ENCODE measurements around the gene ABCA2. TPM values are rescaled to one million over a fixed set of nuclear protein-coding genes. Genes with fewer than 3 reads are reported as not detected.

Gene ABCA2
- total and polyA plus RNA-seq, 2 experiments from 2014 or later, result 7.0 to 16.0 TPM

GRCh38 chr9:137012694-137013570 is 15.1 kb downstream of the ABCA2 start (continued):
- TF ChIP-seq, protein P1, sequence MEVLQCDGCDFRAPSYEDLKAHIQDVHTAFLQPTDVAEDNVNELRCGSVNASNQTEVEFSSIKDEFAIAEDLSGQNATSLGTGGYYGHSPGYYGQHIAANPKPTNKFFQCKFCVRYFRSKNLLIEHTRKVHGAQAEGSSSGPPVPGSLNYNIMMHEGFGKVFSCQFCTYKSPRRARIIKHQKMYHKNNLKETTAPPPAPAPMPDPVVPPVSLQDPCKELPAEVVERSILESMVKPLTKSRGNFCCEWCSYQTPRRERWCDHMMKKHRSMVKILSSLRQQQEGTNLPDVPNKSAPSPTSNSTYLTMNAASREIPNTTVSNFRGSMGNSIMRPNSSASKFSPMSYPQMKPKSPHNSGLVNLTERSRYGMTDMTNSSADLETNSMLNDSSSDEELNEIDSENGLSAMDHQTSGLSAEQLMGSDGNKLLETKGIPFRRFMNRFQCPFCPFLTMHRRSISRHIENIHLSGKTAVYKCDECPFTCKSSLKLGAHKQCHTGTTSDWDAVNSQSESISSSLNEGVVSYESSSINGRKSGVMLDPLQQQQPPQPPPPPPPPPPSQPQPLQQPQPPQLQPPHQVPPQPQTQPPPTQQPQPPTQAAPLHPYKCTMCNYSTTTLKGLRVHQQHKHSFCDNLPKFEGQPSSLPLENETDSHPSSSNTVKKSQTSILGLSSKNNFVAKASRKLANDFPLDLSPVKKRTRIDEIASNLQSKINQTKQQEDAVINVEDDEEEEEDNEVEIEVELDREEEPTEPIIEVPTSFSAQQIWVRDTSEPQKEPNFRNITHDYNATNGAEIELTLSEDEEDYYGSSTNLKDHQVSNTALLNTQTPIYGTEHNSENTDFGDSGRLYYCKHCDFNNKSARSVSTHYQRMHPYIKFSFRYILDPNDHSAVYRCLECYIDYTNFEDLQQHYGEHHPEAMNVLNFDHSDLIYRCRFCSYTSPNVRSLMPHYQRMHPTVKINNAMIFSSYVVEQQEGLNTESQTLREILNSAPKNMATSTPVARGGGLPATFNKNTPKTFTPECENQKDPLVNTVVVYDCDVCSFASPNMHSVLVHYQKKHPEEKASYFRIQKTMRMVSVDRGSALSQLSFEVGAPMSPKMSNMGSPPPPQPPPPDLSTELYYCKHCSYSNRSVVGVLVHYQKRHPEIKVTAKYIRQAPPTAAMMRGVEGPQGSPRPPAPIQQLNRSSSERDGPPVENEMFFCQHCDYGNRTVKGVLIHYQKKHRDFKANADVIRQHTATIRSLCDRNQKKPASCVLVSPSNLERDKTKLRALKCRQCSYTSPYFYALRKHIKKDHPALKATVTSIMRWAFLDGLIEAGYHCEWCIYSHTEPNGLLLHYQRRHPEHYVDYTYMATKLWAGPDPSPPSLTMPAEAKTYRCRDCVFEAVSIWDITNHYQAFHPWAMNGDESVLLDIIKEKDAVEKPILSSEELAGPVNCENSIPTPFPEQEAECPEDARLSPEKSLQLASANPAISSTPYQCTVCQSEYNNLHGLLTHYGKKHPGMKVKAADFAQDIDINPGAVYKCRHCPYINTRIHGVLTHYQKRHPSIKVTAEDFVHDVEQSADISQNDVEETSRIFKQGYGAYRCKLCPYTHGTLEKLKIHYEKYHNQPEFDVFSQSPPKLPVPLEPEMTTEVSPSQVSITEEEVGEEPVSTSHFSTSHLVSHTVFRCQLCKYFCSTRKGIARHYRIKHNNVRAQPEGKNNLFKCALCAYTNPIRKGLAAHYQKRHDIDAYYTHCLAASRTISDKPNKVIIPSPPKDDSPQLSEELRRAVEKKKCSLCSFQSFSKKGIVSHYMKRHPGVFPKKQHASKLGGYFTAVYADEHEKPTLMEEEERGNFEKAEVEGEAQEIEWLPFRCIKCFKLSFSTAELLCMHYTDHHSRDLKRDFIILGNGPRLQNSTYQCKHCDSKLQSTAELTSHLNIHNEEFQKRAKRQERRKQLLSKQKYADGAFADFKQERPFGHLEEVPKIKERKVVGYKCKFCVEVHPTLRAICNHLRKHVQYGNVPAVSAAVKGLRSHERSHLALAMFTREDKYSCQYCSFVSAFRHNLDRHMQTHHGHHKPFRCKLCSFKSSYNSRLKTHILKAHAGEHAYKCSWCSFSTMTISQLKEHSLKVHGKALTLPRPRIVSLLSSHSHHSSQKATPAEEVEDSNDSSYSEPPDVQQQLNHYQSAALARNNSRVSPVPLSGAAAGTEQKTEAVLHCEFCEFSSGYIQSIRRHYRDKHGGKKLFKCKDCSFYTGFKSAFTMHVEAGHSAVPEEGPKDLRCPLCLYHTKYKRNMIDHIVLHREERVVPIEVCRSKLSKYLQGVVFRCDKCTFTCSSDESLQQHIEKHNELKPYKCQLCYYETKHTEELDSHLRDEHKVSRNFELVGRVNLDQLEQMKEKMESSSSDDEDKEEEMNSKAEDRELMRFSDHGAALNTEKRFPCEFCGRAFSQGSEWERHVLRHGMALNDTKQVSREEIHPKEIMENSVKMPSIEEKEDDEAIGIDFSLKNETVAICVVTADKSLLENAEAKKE (CRISPR knock-in tag; IDR thresholded peaks at IDR 0.05), result no peak
- TF ChIP-seq ZNF331 (CRISPR knock-in tag; IDR thresholded peaks at IDR 0.05; ENCODE audit: low read depth), result no peak

DNA sequence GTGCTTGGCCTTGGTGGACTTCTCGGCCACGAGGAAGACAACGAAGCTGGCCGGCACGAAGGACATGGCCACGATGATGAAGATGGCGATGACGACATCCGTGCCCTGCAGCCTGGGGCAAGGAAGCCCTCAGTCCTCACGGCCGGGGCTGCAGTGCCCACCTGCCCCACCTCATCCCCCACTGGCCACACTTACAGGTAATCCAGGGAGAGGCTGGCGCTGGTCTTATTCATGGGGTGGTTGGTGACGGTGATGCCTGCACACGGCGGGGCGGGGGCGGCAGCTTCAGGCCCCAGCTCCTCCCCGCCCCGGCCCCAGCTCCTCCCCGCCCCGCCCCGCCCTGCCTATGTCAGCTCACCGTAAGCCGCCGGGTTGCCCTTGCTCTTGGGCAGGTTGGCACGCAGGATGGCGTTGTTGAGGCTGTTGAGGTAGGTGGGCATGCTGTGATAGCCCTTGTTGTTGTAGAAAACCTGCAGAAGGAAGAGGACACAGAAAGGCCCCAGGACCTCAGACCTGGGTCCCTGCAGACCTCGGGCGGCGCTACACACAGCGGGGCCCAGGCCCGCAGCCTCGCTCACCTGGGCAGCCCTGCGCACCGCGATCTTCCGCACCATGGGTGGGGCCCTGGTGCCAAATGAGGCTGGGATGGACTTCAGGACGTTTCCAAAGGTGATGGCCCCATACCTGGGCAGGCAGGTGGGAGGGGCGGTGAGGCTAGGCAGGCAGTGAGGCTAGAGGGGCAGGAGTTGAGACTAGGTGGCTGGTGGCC is 15.9 kb downstream of the ABCA2 start:
- H3K4me1 ChIP-seq (ENCODE audit: insufficient read depth), result no peaks in the 10 kb centered on the region
- no peak overlapping the region for H2AFZ ChIP-seq
- no peak overlapping the region for H3K4me3 Mint-ChIP-seq
- peaks cover 2% of the 10 kb centered on the region; the same call in 1 of the 3 replicates for H3K36me3 Mint-ChIP-seq (ENCODE audit: low read depth)
- ATAC-seq (no peak), DNase-seq (ENCODE audit: low spot score) (no peak)
- H3K9me2 ChIP-seq (ENCODE audit: insufficient read depth), result no peaks in the 10 kb centered on the region
- no peaks in the 10 kb centered on the region for H3K9me3 Mint-ChIP-seq
- no peaks in the 10 kb centered on the region for H3K79me2 ChIP-seq (replicated peaks; ENCODE audit: insufficient read depth)
- no peak overlapping the region for H3K27ac ChIP-seq (ENCODE audit: low read depth)
- H3K4me3 ChIP-seq, result no peak overlapping the region
- H3K27me3 ChIP-seq (ENCODE audit: insufficient read depth), result no peaks in the 10 kb centered on the region
- no peak overlapping the region for H3K27ac Mint-ChIP-seq
- no peak for TF ChIP-seq EZH2phosphoT487 (IDR thresholded peaks at IDR 0.05; ENCODE audit: unreplicated experiment)
- TF ChIP-seq, protein P2, sequence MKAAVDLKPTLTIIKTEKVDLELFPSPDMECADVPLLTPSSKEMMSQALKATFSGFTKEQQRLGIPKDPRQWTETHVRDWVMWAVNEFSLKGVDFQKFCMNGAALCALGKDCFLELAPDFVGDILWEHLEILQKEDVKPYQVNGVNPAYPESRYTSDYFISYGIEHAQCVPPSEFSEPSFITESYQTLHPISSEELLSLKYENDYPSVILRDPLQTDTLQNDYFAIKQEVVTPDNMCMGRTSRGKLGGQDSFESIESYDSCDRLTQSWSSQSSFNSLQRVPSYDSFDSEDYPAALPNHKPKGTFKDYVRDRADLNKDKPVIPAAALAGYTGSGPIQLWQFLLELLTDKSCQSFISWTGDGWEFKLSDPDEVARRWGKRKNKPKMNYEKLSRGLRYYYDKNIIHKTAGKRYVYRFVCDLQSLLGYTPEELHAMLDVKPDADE (IDR thresholded peaks at IDR 0.05), result no peak
- no peaks in the 10 kb centered on the region for H3K4me1 Mint-ChIP-seq
- H3K36me3 ChIP-seq (ENCODE audit: insufficient read depth), result no peaks in the 10 kb centered on the region
- H3K4me2 ChIP-seq, result no peak overlapping the region
- no peaks in the 10 kb centered on the region for H3K27me3 Mint-ChIP-seq (ENCODE audit: insufficient read depth, low read depth, poor library complexity)
- no peaks in the 10 kb centered on the region for H3F3A ChIP-seq (replicated peaks; ENCODE audit: low read depth)
- no peaks in the 10 kb centered on the region for H4K20me1 ChIP-seq (replicated peaks; ENCODE audit: insufficient read depth)
